ENCODE data around the gene PDE4A. TPM values are rescaled to one million over a fixed set of nuclear protein-coding genes. Genes with fewer than 3 reads are reported as not detected.

The PDE4A gene
- total and polyA plus RNA-seq, 2 donors (not counting 3 experiments of a cell fraction or from before 2014, with no cell fraction given) = 3.8 to 10.0 TPM

GRCh38 chr19:10510301-10510802 lies 90.0 kb downstream of the PDE4A start:
- FAIRE-seq = no peak
- no peaks in the 10 kb centered on the region for H3K9me1 ChIP-seq (replicated peaks; ENCODE audit: control insufficient read depth, extremely low read depth, insufficient read depth, low read length)
- H3K4me3 ChIP-seq (replicated peaks in 1 of 3; ENCODE audit: insufficient read depth in 1 of 3, low read depth in 1 of 3, low read length in 3 of 3) = no peak overlapping the region
- TF ChIP-seq CTCF (IDR thresholded peaks at IDR 0.05; ENCODE audit: extremely low read depth in 1 of 2, insufficient read depth in 1 of 2, low read depth in 1 of 2, low read length in 2 of 2) (peak; percentile 66 to 80), POLR2AphosphoS5 (IDR thresholded peaks at IDR 0.05; ENCODE audit: insufficient read depth, low read depth, low read length) (no peak)
- no peak overlapping the region for H3K27ac ChIP-seq (ENCODE audit: insufficient read depth, low read depth, low read length)
- H3K4me1 ChIP-seq (ENCODE audit: control insufficient read depth, extremely low read depth, insufficient read depth, low read length) = no peaks in the 10 kb centered on the region
- H2AFZ ChIP-seq (ENCODE audit: low read depth, low read length) = no peak overlapping the region
- no peaks in the 10 kb centered on the region for H3K36me3 ChIP-seq (ENCODE audit: control insufficient read depth in 2 of 2, extremely low read depth in 1 of 2, insufficient read depth in 2 of 2, low read length in 2 of 2)
- H3K79me2 ChIP-seq (ENCODE audit: control insufficient read depth, insufficient read depth, low read length) = no peaks in the 10 kb centered on the region
- no peak for DNase-seq (ENCODE audit: low read depth, low spot score)
- dilution Hi-C loops (cut with MboI; ENCODE audit: extremely low pct_ligation_motif_present, low sequenced_read_pairs) = no loop called here
- no TSS peak for BruUV-seq (replicated peaks)
- no peak overlapping the region for H3K4me2 ChIP-seq (ENCODE audit: insufficient read depth, low read length)
- no peaks in the 10 kb centered on the region for H4K20me1 ChIP-seq (replicated peaks; ENCODE audit: control insufficient read depth, extremely low read depth, insufficient read depth, low read length)
- CTCF ChIA-PET = interaction anchor here (2.7 kb wide), 1 partner anchor 189 kb away, joined by 12 read pairs; no protein-coding TSS in a partner anchor
- intact Hi-C loops (cut with micrococcal nuclease) = loop anchor here (5.0 kb wide), 1 partner anchor 187 kb away; no protein-coding TSS in a partner anchor
- no peak overlapping the region for H3K9ac ChIP-seq (replicated peaks; ENCODE audit: extremely low read depth, insufficient read depth, low read length)
- H3K9me3 ChIP-seq (replicated peaks; ENCODE audit: control insufficient read depth, insufficient read depth, low read length) = no peaks in the 10 kb centered on the region
- POLR2A ChIA-PET = no interaction called here
- H3K27me3 ChIP-seq (ENCODE audit: control insufficient read depth in 2 of 2, insufficient read depth in 2 of 2, low read length in 2 of 2) = peaks cover 21 to 29% of the 10 kb centered on the region in 2 experiments

GRCh38 chr19:10513223-10513622 lies 92.9 kb downstream of the PDE4A start:
- peaks cover 39 to 53% of the 10 kb centered on the region in 2 experiments for H3K27me3 ChIP-seq (ENCODE audit: control insufficient read depth in 2 of 2, insufficient read depth in 2 of 2, low read length in 2 of 2)
- no peak overlapping the region for H3K4me3 ChIP-seq (replicated peaks in 1 of 3; ENCODE audit: insufficient read depth in 1 of 3, low read depth in 1 of 3, low read length in 3 of 3)
- FAIRE-seq = no peak
- H3K79me2 ChIP-seq (ENCODE audit: control insufficient read depth, insufficient read depth, low read length) = no peaks in the 10 kb centered on the region
- intact Hi-C loops (cut with micrococcal nuclease) = loop anchor here (5.0 kb wide), 1 partner anchor 184 kb away; no protein-coding TSS in a partner anchor
- ChIA-PET POLR2A (interaction anchor here (0.6 kb wide), 1 partner anchor 27 kb away, joined by 3 read pairs; no protein-coding TSS in a partner anchor), CTCF (interaction anchor here (1.3 kb wide), 1 partner anchor 27 kb away, joined by 3 read pairs; no protein-coding TSS in a partner anchor)
- dilution Hi-C loops (cut with MboI; ENCODE audit: extremely low pct_ligation_motif_present, low sequenced_read_pairs) = no loop called here
- no peaks in the 10 kb centered on the region for H3K9me3 ChIP-seq (replicated peaks; ENCODE audit: control insufficient read depth, insufficient read depth, low read length)
- H3K36me3 ChIP-seq (ENCODE audit: control insufficient read depth in 2 of 2, extremely low read depth in 1 of 2, insufficient read depth in 2 of 2, low read length in 2 of 2) = no peaks in the 10 kb centered on the region
- no peaks in the 10 kb centered on the region for H3K9me1 ChIP-seq (replicated peaks; ENCODE audit: control insufficient read depth, extremely low read depth, insufficient read depth, low read length)
- no peak for DNase-seq (ENCODE audit: low read depth, low spot score)
- H2AFZ ChIP-seq (ENCODE audit: low read depth, low read length) = no peak overlapping the region
- BruUV-seq (replicated peaks) = no TSS peak
- no peak overlapping the region for H3K9ac ChIP-seq (replicated peaks; ENCODE audit: extremely low read depth, insufficient read depth, low read length)
- H3K27ac ChIP-seq (ENCODE audit: insufficient read depth, low read depth, low read length) = no peak overlapping the region
- TF ChIP-seq MYC (IDR thresholded peaks at IDR 0.05; ENCODE audit: low read depth, low read length) = no peak
- TF ChIP-seq GATA2 (IDR thresholded peaks at IDR 0.05; ENCODE audit: insufficient read depth, insufficient read length, low read depth, low read length) = no peak
- TF ChIP-seq CTCF (IDR thresholded peaks at IDR 0.05; ENCODE audit: extremely low read depth in 1 of 2, insufficient read depth in 1 of 2, low read depth in 1 of 2, low read length in 2 of 2) = no peak
- TF ChIP-seq POLR2A (IDR thresholded peaks at IDR 0.05; ENCODE audit: low read depth, low read length) = no peak
- TF ChIP-seq JUN (IDR thresholded peaks at IDR 0.05; ENCODE audit: borderline replicate concordance, insufficient read depth, insufficient read length, low read depth) = no peak
- no peak for TF ChIP-seq FOS (IDR thresholded peaks at IDR 0.05; ENCODE audit: borderline replicate concordance, insufficient read depth, low read length)
- no peak for TF ChIP-seq POLR2AphosphoS5 (IDR thresholded peaks at IDR 0.05; ENCODE audit: insufficient read depth, low read depth, low read length)
- TF ChIP-seq EZH2 (IDR thresholded peaks at IDR 0.05; ENCODE audit: borderline replicate concordance, low read depth, low read length, severe bottlenecking) = no peak
- no peak for TF ChIP-seq MAX (IDR thresholded peaks at IDR 0.05; ENCODE audit: insufficient read depth, insufficient read length)
- peaks cover 2% of the 10 kb centered on the region for H3K4me1 ChIP-seq (ENCODE audit: control insufficient read depth, extremely low read depth, insufficient read depth, low read length)
- H4K20me1 ChIP-seq (replicated peaks; ENCODE audit: control insufficient read depth, extremely low read depth, insufficient read depth, low read length) = no peaks in the 10 kb centered on the region
- no peak overlapping the region for H3K4me2 ChIP-seq (ENCODE audit: insufficient read depth, low read length)

Measured in endothelial cell of umbilical vein (primary cell).